ENCODE results near the gene INS.

GRCh38 chr11:2207773-2208621 is 47.0 kb upstream of the INS start:
- TF ChIP-seq CTCF (IDR thresholded peaks at IDR 0.05) = no peak
- TF ChIP-seq POLR2A (IDR thresholded peaks at IDR 0.05) = no peak
- TF ChIP-seq POLR2AphosphoS5 (IDR thresholded peaks at IDR 0.05) = no peak
- no peak for TF ChIP-seq EP300 (IDR thresholded peaks at IDR 0.05)

All from upper lobe of left lung (tissue), 4 donors.